Mesendoderm (in vitro differentiated cells): ENCODE results near the gene KRTAP1-4.
"Not testable (repeated sequence)": the region's sequence is repeated elsewhere in the genome, so short reads cannot be mapped to it uniquely, and the experiment has no call there.

Experiments used
- DNase-seq: peaks from one replicate; pipeline ENCODE4 v3.0.0; 2013
- H2AK5ac ChIP-seq: 2 replicates; pipeline ENCODE4 v1.6.1; 2013; ENCODE audit warnings: low read length, inconsistent platforms
- H2BK120ac ChIP-seq: 2 replicates; pipeline ENCODE4 v1.6.1; 2013; ENCODE audit warnings: low read depth, mild to moderate bottlenecking, low read length, moderate library complexity, mixed read lengths
- H2BK15ac ChIP-seq: replicated peaks from 2 replicates; pipeline ENCODE4 v1.6.1; 2013; ENCODE audit warnings: low read depth, mild to moderate bottlenecking, moderate library complexity
- H2BK5ac ChIP-seq: 2 replicates; pipeline ENCODE4 v1.6.1; 2013; ENCODE audit warnings: low read length, inconsistent platforms
- H3K18ac ChIP-seq: 2 replicates; pipeline ENCODE4 v1.6.1; 2013; ENCODE audit warnings: mild to moderate bottlenecking, low read length, mixed read lengths
- H3K23ac ChIP-seq: one replicate; pipeline ENCODE4 v1.6.1; 2013; ENCODE audit warnings: low read length
- H3K27ac ChIP-seq: 2 replicates; pipeline ENCODE4 v1.5.1; 2013; ENCODE audit warnings: low read depth, mild to moderate bottlenecking, inconsistent platforms, low read length, moderate library complexity
- H3K27me3 ChIP-seq: 2 replicates; pipeline ENCODE4 v1.6.1; 2013; ENCODE audit warnings: low read length, control low read depth, mild to moderate bottlenecking, inconsistent platforms; ENCODE audit not compliant: insufficient read depth, poor library complexity
- H3K36me3 ChIP-seq: 2 replicates; pipeline ENCODE4 v1.6.1; 2013; ENCODE audit warnings: low read length, inconsistent platforms; ENCODE audit not compliant: control insufficient read depth, insufficient read depth
- H3K4ac ChIP-seq: one replicate; pipeline ENCODE4 v1.6.1; 2013; ENCODE audit warnings: low read depth, mild to moderate bottlenecking, low read length, moderate library complexity
- H3K4me1 ChIP-seq: 2 replicates; pipeline ENCODE4 v1.6.1; 2013; ENCODE audit warnings: low read depth, low read length, inconsistent platforms; ENCODE audit not compliant: control insufficient read depth
- H3K4me2 ChIP-seq: 2 replicates; pipeline ENCODE4 v1.6.1; 2013; ENCODE audit warnings: low read length
- H3K4me3 ChIP-seq: 2 replicates; pipeline ENCODE4 v1.5.1; 2013; ENCODE audit warnings: mild to moderate bottlenecking, low read length
- H3K56ac ChIP-seq: one replicate; pipeline ENCODE4 v1.6.1; 2013; ENCODE audit warnings: low read length
- H3K79me1 ChIP-seq: 2 replicates; pipeline ENCODE4 v1.6.1; 2013; ENCODE audit warnings: low read length, inconsistent platforms
- H3K79me2 ChIP-seq: 2 replicates; pipeline ENCODE4 v1.6.1; 2013; ENCODE audit warnings: mild to moderate bottlenecking, low read length; ENCODE audit not compliant: control insufficient read depth, insufficient read depth
- H3K9ac ChIP-seq: 2 replicates; pipeline ENCODE4 v1.6.1; 2013; ENCODE audit warnings: low read length, inconsistent platforms
- H4K5ac ChIP-seq: one replicate; pipeline ENCODE4 v1.6.1; 2013; ENCODE audit warnings: low read length
- H4K8ac ChIP-seq: one replicate; pipeline ENCODE4 v1.6.1; 2013; ENCODE audit warnings: low read depth, mild to moderate bottlenecking, control low read depth, low read length, moderate library complexity
- WGBS: extraction: QIAGEN DNeasy Blood & Tissue Kit; methylation state at CpG from one replicate; pipeline ENCODE4 v1.1.7; 2013; ENCODE audit warnings: low lambda C conversion rate, missing lambda C conversion rate; ENCODE audit not compliant: insufficient coverage; ENCODE audit errors: extremely low coverage; 5-methylcytosine and 5-hydroxymethylcytosine counted together

KRTAP1-4 gene

DNA sequence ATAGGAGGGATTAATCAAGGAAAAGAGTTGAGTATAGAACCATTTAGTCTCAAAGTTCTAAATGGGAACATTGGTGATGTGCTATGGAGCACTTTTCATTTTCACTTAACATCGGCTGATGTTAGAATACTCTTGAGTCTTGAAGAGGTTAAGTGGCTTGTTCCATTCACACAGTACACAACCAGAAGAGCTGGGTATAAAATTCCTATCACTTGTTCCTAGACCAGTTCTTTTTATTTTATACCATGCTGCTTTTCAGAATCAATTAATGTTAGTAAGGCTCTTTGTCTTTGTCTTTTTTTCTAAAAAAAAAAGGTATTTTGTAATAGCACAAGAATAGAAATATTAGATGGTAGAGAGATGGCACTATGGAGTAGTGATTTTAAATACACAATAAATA, 13.0 kb upstream of the KRTAP1-4 start:
- H3K4me1 ChIP-seq: no peaks in the 10 kb centered on the region
- no peaks in the 10 kb centered on the region for H3K79me2 ChIP-seq
- H3K23ac ChIP-seq: no peak overlapping the region
- no peak overlapping the region for H3K4ac ChIP-seq
- H2BK5ac ChIP-seq: no peak overlapping the region
- DNase-seq: no peak
- H3K79me1 ChIP-seq: no peaks in the 10 kb centered on the region
- no peak overlapping the region for H3K18ac ChIP-seq
- H2AK5ac ChIP-seq: no peak overlapping the region
- H2BK120ac ChIP-seq: no peak overlapping the region
- no peaks in the 10 kb centered on the region for H3K27me3 ChIP-seq
- no peak overlapping the region for H4K5ac ChIP-seq
- H2BK15ac ChIP-seq: no peak overlapping the region
- H3K36me3 ChIP-seq: no peaks in the 10 kb centered on the region
- no peak overlapping the region for H3K4me2 ChIP-seq
- H3K56ac ChIP-seq: no peak overlapping the region
- H4K8ac ChIP-seq: no peak overlapping the region
- H3K27ac ChIP-seq: no peak overlapping the region
- no peak overlapping the region for H3K9ac ChIP-seq
- no peak overlapping the region for H3K4me3 ChIP-seq
- no CpG with 5 or more reads among the region's 1 CpG for WGBS

DNA sequence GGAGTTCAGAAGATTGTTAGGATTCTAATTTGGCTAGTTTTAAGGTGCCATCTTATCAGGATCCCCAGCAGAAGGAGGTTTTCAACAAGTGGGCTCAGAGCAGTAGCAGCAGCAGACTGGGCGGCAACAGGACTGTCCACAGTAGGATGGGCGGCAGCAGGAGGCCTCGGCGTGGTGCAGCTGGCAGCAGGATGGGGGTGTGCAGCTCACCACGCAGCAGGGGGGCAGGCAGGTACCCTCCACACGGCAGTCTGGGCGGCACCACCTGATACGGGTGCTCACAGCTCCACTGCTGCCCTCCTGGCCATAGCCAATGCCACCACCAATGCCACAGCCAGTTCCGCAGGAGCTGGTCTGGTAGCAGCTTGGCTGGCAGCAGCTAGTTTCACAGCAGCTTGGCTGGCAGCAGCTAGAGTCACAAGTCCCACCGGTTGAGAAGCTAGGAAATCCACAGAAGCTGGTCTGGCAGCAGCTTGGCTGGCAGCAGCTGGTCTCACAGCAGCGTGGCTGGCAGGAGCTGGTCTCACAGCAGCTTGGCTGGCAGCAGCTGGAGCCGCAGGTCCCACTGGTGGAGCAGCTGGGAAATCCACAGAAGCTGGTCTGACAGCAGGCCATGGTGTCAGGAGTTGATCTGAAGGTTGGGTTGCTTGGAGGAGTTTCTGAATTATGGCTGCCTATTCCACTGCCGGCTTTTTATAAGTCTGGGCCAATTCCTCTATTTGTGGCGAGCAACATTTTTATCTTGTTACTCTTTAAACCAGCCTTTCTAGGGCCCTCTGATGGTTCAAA, 11.0 kb upstream of the KRTAP1-4 start, which contains the start of gene KRTAP1-1:
TSS of gene KRTAP1-1 (minus strand) at position 668 of the 789 bp plus-strand sequence. CDS start at position 615, 53 bp downstream.
- not testable (repeated sequence) for DNase-seq, H2BK5ac ChIP-seq, H3K27me3 ChIP-seq, H3K4me3 ChIP-seq, H4K5ac ChIP-seq, H2BK15ac ChIP-seq, H3K79me1 ChIP-seq, H3K4me1 ChIP-seq, H3K4ac ChIP-seq, H3K27ac ChIP-seq, H3K36me3 ChIP-seq, H2AK5ac ChIP-seq, H2BK120ac ChIP-seq, H3K9ac ChIP-seq, H3K4me2 ChIP-seq, H3K56ac ChIP-seq, H4K8ac ChIP-seq, H3K79me2 ChIP-seq, H3K18ac ChIP-seq, H3K23ac ChIP-seq
- WGBS: no CpG with 5 or more reads among the region's 14 CpGs

DNA sequence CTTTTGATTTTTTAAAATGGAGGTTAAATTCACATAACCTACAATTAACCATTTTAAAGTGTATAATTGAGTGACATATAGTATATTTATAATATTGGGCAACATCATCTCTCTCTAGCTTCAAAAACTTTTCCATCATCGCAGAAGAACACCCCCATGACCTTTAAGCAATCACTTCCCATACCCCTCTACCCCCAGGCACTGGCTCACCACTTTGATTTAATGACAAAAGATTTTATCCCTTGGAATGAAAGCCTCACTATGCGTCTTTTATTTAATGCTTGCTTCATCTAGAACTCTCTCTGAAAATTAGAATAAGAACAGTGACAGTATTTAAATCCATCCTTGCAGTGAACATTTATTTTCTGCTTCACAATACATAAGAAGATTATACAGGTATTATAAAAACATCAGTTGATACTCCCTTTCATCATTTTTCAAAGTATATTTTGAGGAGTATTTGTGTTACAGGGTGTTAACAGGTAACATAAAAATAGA, 7.9 kb upstream of the KRTAP1-4 start:
- no peak overlapping the region for H3K4me2 ChIP-seq
- no peak overlapping the region for H2BK15ac ChIP-seq
- DNase-seq: no peak
- H3K27ac ChIP-seq: no peak overlapping the region
- H3K4me1 ChIP-seq: no peaks in the 10 kb centered on the region
- H3K79me1 ChIP-seq: no peaks in the 10 kb centered on the region
- no peak overlapping the region for H3K9ac ChIP-seq
- no peak overlapping the region for H4K5ac ChIP-seq
- no peak overlapping the region for H3K56ac ChIP-seq
- no peak overlapping the region for H4K8ac ChIP-seq
- H3K79me2 ChIP-seq: no peaks in the 10 kb centered on the region
- no peak overlapping the region for H2BK120ac ChIP-seq
- no peaks in the 10 kb centered on the region for H3K27me3 ChIP-seq
- no peak overlapping the region for H3K18ac ChIP-seq
- no peak overlapping the region for H2AK5ac ChIP-seq
- H3K23ac ChIP-seq: no peak overlapping the region
- H3K4ac ChIP-seq: no peak overlapping the region
- WGBS: no CpG with 5 or more reads among the region's 2 CpGs
- no peak overlapping the region for H3K4me3 ChIP-seq
- no peak overlapping the region for H2BK5ac ChIP-seq
- no peaks in the 10 kb centered on the region for H3K36me3 ChIP-seq

DNA sequence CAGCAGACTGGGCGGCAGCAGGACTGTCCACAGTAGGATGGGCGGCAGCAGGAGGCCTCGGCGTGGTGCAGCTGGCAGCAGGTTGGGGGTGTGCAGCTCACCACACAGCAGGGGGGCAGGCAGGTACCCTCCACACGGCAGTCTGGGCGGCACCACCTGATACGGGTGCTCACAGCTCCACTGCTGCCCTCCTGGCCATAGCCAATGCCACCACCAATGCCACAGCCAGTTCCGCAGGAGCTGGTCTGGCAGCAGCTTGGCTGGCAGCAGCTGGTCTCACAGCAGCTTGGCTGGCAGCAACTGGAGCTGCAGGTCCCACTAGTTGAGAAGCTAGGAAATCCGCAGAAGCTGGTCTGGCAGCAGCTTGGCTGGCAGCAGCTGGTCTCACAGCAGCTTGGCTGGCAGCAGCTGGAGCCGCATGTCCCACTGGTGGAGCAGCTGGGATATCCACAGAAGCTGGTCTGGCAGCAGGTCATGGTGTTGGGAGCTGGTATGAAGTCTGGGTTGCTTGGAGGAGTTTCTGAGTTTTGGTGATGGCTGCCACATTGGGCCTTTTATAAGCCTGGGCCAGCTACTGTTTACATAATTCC, 4.4 kb upstream of the KRTAP1-4 start, which contains the start of gene KRTAP1-3:
TSS of gene KRTAP1-3 (minus strand) at position 529 of the 590 bp plus-strand sequence. CDS start at position 476, 53 bp downstream.
- not testable (repeated sequence) for DNase-seq

DNA sequence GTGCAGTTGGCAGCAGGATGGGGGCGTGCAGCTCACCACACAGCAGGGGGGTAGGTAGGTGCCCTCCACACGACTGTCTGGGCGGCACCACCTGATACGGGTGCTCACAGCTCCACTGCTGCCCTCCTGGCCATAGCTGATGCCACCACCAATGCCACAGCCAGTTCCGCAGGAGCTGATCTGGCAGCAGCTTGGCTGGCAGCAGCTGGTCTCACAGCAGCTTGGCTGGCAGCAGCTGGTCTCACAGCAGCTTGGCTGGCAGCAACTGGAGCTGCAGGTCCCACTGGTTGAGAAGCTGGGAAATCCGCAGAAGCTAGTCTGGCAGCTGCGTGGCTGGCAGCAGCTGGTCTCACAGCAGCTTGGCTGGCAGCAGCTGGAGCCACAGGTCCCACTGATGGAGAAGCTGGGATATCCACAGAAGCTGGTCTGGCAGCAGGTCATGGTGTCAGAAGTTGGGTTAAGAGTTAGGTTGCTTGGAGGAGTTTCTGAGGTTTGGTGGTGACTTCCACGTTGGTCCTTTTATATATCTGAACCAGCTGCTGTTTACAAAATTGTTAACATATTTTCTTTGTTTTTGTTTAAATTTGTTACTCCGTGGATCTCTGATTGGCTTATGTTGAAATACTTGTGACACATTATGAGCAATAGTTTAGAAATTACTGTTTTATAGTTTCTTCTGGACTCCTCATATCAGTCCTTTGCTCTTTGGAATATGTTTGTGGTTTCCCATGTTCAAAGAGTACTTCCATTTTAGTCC, 3.1 kb downstream of the KRTAP1-4 start, which contains the start of gene KRTAP1-5:
TSS of gene KRTAP1-5 (minus strand) at position 494 of the 757 bp plus-strand sequence. CDS start at position 441, 53 bp downstream.
- no peaks in the 10 kb centered on the region for H3K79me1 ChIP-seq
- H3K79me2 ChIP-seq: no peaks in the 10 kb centered on the region
- no peaks in the 10 kb centered on the region for H3K4me1 ChIP-seq
- no peak within 1 kb of the TSS for H2AK5ac ChIP-seq
- no peak within 1 kb of the TSS for H3K18ac ChIP-seq
- no peak within 1 kb of the TSS for H3K4ac ChIP-seq
- H3K9ac ChIP-seq: no peak within 1 kb of the TSS
- no peak within 1 kb of the TSS for H2BK5ac ChIP-seq
- no peak within 1 kb of the TSS for H4K5ac ChIP-seq
- H3K27me3 ChIP-seq: no peaks in the 10 kb centered on the region
- no peak within 1 kb of the TSS for H4K8ac ChIP-seq
- no peak for DNase-seq
- H3K4me3 ChIP-seq: no peak within 1 kb of the TSS
- no peak within 1 kb of the TSS for H3K4me2 ChIP-seq
- no peak within 1 kb of the TSS for H2BK15ac ChIP-seq
- no peak within 1 kb of the TSS for H3K23ac ChIP-seq
- H3K56ac ChIP-seq: no peak within 1 kb of the TSS
- H3K27ac ChIP-seq: no peak within 1 kb of the TSS
- no CpG with 5 or more reads among the region's 9 CpGs for WGBS
- no peak within 1 kb of the TSS for H2BK120ac ChIP-seq
- H3K36me3 ChIP-seq: no peaks in the 10 kb centered on the region

More for the DNA sequence above, 4.4 kb upstream of the KRTAP1-4 start, which contains the start of gene KRTAP1-3:
- H3K18ac ChIP-seq, H3K4me1 ChIP-seq, H2BK5ac ChIP-seq, H3K4me3 ChIP-seq, H3K79me2 ChIP-seq, H4K5ac ChIP-seq, H3K79me1 ChIP-seq, H3K27me3 ChIP-seq, H2AK5ac ChIP-seq, H2BK120ac ChIP-seq, H3K4me2 ChIP-seq, H3K23ac ChIP-seq, H3K36me3 ChIP-seq, H3K56ac ChIP-seq, H3K4ac ChIP-seq, H4K8ac ChIP-seq, H2BK15ac ChIP-seq, H3K9ac ChIP-seq, H3K27ac ChIP-seq: not testable (repeated sequence)
- no CpG with 5 or more reads among the region's 10 CpGs for WGBS
